Pulmonary artery endothelial cell (primary cell): ENCODE results near the gene FAM50B. TPM values are rescaled to one million over a fixed set of nuclear protein-coding genes. Genes with fewer than 3 reads are reported as not detected.

Source experiments
- DNase-seq: peaks from one replicate; pipeline ENCODE4 v3.0.0-alpha.2; 2011; ENCODE audit warnings: low read depth, low spot score
- total RNA-seq: library from RNA; depleted of rRNA; stranded (reverse); fragments of >200 nt; gene quantifications from 2 replicates; pipeline ENCODE4 v1.2.3, GENCODE V29; 2014

Gene FAM50B
- total RNA-seq, 1 donor from 2014 or later, result 8.7 TPM

DNA sequence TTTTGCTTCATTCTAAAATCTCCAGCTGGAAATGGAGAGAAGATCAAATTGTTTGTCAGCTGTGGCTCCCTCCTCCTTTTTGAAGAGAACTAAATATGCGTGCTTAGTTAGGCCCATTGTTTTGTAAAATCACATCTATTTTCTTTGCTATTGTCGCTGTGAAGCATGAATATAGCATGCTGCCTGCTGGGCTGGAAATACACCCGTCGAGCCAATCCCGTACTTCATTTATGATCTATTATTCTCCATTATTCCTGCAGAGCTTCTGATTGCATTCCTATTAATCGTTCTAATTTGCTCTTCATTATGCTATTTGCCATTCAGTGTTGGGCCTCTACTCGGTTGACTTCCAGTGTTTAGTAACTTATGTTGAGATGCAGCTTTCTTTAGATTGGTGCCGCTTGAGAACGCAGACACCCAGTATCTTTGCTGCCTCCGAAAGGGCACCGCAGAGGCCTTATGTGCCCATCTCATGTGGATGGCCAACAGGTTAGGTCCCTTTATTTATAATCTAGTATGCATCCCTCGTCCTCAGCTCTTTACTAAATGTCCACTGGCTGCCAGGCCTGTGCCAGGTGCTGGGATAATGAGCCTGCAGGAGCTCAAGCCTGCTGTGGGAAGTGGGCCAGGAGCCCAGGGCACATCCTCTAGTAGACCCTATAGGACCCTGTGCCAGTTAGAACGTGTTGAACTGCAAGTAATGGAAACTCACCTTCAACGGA lies 45.6 kb downstream of the FAM50B start:
- no peak for DNase-seq

DNA sequence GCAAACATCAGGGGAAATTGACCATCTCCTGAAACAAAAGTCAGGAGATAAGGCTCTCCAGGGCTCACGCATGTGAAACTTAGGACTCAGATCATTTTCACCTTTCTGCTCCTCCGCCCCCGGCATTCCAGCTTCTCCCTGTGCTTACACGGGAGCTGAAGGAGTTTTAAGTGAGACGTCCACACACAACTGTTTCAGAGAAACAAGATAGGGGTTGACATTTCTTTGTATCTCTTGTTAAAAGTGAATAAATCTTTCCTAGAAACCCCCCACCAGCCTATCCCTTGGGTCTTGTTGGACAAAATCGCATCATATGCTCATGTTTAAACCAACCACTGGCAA lies 46.1 kb downstream of the FAM50B start:
- no peak for DNase-seq

DNA sequence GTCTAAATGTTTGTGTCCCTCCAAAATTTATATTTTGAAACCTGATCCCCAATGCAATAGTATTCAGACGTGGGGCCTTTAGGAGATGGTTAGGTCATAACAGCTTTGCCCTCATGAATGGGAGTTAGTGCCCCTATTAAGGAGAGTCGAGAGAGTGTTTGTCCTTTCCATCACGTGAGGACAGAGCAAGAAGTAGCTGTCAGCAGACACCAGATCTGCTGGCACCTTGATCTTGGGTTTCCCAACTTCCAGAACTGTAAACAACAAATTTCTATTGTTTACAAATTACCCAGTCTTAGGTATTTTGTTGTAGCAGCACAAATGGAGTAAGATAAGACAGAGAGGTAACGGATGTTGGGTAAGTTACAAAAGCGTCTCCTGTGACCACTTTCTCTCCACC lies 46.6 kb downstream of the FAM50B start:
- DNase-seq, result no peak

DNA sequence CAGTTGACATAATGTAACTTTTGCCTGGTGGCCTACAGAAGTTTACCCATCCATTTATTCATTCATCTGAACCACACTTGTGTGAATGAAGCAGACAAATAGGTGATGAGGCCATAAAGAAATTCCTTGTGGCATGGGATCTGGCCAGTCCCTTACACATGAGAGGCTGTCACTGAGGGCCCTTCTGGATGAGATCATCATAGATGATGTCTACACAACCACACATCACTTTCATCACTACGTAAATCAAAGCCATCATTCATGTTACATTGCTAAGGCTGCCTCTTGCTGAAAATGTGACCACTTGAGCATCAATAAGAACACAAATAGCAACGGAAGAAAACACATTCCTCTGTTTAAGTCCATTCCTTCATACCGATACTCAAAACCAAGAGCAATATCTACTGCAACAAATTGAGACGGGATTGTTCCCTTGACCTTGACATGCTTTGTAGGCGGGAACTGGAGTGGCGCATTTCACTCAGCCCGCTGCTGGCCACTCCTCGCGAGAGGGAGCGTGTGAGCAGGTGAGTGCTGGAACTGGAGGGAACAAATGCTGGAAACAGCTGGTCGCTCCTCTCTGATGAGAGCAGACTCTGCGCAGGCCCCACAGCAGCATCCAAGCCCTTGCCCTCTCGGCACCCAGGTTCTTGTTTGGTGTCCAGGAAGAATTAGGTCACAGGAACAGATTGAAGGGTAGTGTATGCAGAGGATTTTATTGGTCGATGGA lies 49.3 kb downstream of the FAM50B start:
- no peak for DNase-seq

DNA sequence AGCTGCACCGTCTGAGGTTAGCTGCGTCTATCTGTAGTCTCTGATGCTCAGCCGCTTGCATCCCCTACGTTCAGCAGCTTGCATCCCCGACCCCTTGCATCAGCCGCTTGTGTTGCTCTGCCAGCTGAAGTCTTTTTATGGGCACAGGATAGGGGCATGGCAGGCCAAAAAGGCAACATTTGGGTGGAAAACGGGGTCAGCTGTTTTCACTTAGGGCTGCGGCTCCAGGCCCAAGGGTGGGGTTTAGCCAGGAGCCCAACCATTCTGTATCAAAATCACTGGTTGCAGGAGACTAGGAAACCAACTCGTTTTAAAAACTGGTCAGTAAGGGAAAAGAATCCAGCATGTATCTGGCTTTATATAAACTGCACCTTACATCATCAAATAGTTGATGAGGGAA lies 49.9 kb downstream of the FAM50B start:
- no peak for DNase-seq

DNA sequence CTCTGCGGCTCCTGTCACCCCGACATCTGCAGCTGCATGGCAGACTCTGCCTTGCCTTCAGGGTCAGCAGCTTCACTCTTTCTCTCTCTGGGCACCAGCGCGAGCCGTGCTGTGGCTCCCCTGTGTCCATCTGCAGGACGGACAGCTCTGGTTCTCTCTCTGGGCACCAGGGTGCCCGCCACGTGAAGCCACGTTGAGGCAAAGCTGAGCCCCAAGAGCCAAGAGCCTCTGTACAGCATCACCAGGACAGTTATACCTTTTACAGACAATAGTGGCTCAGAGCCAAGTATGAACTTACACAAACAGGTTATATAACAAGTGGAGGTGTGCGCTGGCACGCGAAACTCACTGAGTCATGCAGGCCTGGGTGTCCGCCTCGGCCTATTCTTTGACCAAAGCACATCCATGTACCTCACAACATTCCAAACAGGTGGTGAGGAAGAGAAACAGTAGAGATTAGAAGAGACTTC lies 50.8 kb downstream of the FAM50B start:
- DNase-seq, result no peak

Other genes starting within 250 kb of the FAM50B start
- 96.0 and 104 TPM in 2 replicates for gene PXDC1, start 97.7 kb upstream of the FAM50B start, total RNA-seq
- gene FAM217A, start 229.8 kb downstream of the FAM50B start, total RNA-seq, result not detected in 2 replicates